ENCODE results near the gene HEPACAM2.

HEPACAM2 gene

GRCh38 chr7:93239824-93240223, 13.6 kb upstream of the HEPACAM2 start:
- H3K27ac ChIP-seq, result no peak overlapping the region
- TF ChIP-seq ZFX (IDR thresholded peaks at IDR 0.05) (no peak), CTCF (conservative IDR thresholded peaks at IDR 0.05) (no peak)

- TF ChIP-seq ZFX (IDR thresholded peaks at IDR 0.05) (no peak), CTCF (conservative IDR thresholded peaks at IDR 0.05) (no peak)
- no peak overlapping the region for H3K27ac ChIP-seq
Measured at GRCh38 chr7:93238748-93239147, 12.5 kb upstream of the HEPACAM2 start.

GRCh38 chr7:93238131-93238530, 11.9 kb upstream of the HEPACAM2 start:
- TF ChIP-seq CTCF (conservative IDR thresholded peaks at IDR 0.05) (no peak), ZFX (IDR thresholded peaks at IDR 0.05) (no peak)
- no peak overlapping the region for H3K27ac ChIP-seq

- TF ChIP-seq ZFX (IDR thresholded peaks at IDR 0.05) (no peak), CTCF (conservative IDR thresholded peaks at IDR 0.05) (no peak)
- H3K27ac ChIP-seq, result no peak overlapping the region
Measured at GRCh38 chr7:93235541-93235940, 9.3 kb upstream of the HEPACAM2 start.

GRCh38 chr7:93232673-93233018, 6.4 kb upstream of the HEPACAM2 start:
- peak overlapping the region; percentile 63 for H3K27ac ChIP-seq
- TF ChIP-seq CTCF (conservative IDR thresholded peaks at IDR 0.05), result no peak
- no peak for TF ChIP-seq ZFX (IDR thresholded peaks at IDR 0.05)

- H3K27ac ChIP-seq, result peak within 1 kb of the TSS; percentile 63
- TF ChIP-seq CTCF (conservative IDR thresholded peaks at IDR 0.05) (peak; percentile 22; the same call in 1 of the 2 replicates), ZFX (IDR thresholded peaks at IDR 0.05) (no peak)
Measured at GRCh38 chr7:93231799-93232672, 5.8 kb upstream of the HEPACAM2 start, which contains the start of gene VPS50. VPS50 (plus strand) TSS chr7:93232366; CDS start chr7:93232468, 102 bp downstream.

GRCh38 chr7:93231259-93231658, 5.0 kb upstream of the HEPACAM2 start:
- H3K27ac ChIP-seq, result peak overlapping the region; percentile 63
- TF ChIP-seq ZFX (IDR thresholded peaks at IDR 0.05) (no peak), CTCF (conservative IDR thresholded peaks at IDR 0.05) (no peak)
